Measurements from ENCODE around the gene ITPR1.

ITPR1 gene

DNA sequence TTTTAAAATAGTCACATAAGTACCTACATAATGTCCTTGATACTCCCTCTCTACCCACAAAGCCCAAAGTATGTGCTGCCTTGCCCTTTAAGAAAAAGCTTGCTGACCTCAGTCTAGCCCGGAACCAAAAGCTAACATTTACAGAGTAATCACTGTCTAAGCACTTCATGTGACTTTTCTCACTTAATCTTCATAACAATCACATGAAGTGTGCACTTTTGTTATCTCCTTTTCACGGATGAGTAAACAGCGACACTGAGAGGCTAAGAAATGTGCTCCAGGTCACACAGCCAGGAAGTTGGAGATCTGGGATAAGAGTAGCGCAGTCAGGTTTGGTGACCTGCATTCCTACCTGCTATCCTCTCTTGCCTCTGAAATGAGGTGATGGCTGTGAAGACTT is 194.0 kb downstream of the ITPR1 start:
- no peak for DNase-seq (ENCODE audit: low read depth)

DNA sequence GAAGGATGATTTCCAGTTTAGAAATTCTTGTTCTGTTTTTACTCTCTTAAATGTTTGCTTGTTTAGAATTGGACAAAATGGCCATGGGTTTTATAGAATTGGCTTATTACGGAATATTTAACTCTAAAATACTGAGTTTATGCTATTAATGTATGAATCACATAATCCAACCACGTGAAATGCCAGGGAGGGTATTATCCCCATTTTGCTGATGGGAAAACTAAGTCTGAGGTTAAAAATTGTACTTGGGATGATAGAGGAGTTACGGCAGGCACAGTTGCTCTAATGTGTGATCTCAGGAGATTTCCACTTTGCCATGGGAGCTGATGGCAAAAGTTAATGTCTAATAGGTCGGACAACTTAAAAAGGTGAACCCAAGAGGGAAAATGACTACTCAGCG is 194.4 kb downstream of the ITPR1 start:
- no peak for DNase-seq (ENCODE audit: low read depth)

- DNase-seq (ENCODE audit: low read depth), result no peak
Measured at GRCh38 chr3:4688411-4688810, 195.3 kb downstream of the ITPR1 start.

DNA sequence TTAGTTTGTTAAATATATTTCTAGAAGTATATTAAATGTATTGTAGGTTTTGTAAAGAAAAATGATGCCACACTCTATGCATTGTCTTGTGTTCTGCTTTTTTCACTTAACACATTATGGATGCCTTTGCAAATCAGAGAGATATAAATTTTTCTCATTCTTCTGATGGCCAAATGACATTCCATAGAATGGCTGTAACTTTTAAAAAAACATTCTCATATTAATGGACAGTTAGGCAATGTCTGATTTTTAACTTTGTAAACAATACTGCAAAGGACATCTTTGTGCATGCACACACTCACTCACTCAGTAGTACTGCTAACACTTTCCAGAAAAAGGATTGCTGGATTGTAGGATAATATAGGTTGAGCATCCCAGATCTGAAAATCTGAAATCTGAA is 195.9 kb downstream of the ITPR1 start:
- no peak for DNase-seq (ENCODE audit: low read depth)

- DNase-seq (ENCODE audit: low read depth), result no peak
Measured at GRCh38 chr3:4690277-4690676, 197.1 kb downstream of the ITPR1 start.

DNA sequence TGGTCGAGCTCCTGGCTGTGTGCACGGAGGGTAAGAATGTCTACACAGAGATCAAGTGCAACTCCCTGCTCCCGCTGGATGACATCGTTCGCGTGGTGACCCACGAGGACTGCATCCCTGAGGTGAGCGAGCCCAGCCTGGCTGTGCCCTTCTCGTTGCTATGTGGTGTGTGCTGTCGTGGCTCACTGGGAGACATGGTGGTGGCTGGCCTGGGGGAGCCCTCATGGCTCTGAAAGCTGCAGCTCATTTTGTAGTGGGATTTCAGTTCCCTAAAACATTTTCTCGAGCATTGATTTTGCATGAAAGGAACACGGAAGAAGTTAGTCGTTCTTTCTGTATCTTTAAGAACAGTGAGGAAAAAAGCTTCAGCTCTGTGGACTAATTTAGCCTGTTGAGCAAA is 200.5 kb downstream of the ITPR1 start:
- no peak for DNase-seq (ENCODE audit: low read depth)

- DNase-seq (ENCODE audit: low read depth), result no peak
Measured at GRCh38 chr3:4695846-4696245, 202.7 kb downstream of the ITPR1 start.

DNA sequence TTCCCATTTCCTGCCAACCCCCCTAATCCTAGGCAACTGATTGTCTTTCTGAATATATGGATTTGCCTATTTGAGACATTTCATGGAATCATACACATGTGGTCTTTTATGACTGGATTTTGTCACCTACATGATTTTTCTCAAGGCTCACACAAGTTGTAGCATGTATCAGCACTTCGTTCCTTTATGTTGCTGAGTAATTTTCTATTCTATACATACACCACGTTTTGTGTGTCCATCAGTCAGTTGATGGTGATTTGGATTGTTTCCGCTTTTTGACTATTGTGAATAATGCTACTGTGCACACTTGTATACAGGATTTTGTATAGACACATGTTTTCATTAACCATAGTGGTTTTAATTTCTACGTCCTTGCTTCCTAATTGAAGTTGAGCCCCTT is 203.1 kb downstream of the ITPR1 start:
- DNase-seq (ENCODE audit: low read depth), result no peak

DNA sequence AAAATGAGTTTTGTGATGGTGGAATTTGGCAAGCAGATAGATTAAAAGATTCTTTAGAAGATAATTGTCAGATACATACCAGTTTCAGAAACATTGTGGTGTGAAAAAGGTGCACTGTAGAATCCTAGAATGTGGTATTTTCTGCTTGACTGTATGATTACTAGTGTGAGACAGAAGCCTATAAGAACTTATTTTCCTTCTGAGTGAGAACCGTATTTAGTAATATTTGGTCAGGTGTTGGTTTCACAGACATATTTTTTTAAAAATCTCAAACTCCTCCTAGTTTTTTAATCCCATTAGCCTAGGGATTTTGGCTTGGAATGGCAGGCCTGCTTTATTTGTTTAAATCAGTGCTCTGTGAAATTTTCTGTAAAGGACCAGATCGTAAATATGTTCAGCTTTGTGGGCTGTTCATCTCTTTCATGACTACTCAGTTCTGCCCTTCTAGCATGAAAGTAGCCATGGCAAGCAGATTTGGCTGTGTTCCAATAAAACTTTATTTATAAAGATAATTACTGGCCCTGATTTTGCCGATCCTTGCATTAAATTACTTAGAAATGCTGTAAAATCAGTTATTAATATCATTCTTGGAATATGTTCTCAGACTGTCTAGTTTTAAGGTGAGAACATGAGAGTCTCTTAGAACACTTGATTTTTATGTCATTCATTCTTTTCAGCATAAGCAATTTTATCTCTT is 205.1 kb downstream of the ITPR1 start:
- DNase-seq (ENCODE audit: low read depth), result no peak

GRCh38 chr3:4703054-4703480 is 209.9 kb downstream of the ITPR1 start:
- DNase-seq (ENCODE audit: low read depth), result no peak

DNA sequence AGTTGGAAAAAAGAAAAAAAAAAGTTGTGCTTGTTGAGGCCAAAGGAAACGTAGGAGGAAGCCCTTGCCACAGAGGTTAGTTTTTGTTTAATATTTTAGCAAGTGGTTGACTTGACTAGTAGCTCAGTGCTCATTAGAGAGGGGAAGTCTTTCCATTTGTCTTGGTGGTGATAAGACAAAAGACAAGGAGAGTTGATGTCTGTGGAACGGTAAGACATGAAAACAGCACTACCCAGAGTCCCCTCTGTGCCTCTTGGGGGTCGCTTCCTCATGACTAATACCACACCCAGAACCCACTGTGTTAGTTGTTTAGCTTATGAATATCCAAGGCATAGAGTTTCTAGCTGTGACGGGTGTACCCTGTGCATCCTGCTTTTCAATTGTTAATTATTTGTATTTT is 211.4 kb downstream of the ITPR1 start:
- DNase-seq (ENCODE audit: low read depth), result no peak

DNA sequence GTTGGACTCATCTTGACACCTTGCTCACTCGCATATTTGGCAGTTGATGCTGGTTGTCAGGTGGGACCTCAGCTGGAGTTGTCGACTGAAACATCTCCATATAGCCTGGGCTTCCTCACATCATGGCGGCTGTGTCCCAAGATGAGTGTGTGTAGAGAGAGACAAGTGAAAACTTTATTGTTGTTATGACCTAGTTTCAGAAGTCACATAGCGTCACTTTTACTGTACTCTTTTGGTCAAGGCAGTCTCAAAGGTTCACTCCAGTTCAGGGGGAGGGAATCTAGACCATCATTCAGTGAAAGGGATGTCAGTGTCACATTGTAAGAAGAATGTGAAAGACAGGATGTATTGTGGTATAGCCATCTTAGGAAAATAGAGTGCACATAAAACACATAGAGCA is 214.2 kb downstream of the ITPR1 start:
- no peak for DNase-seq (ENCODE audit: low read depth)

GRCh38 chr3:4708230-4708629 is 215.1 kb downstream of the ITPR1 start:
- DNase-seq (ENCODE audit: low read depth), result no peak

GRCh38 chr3:4709341-4709740 is 216.2 kb downstream of the ITPR1 start:
- DNase-seq (ENCODE audit: low read depth), result no peak

- DNase-seq (ENCODE audit: low read depth), result no peak
Measured at GRCh38 chr3:4710191-4710590, 217.0 kb downstream of the ITPR1 start.

- DNase-seq (ENCODE audit: low read depth), result no peak
Measured at GRCh38 chr3:4711680-4711992, 218.5 kb downstream of the ITPR1 start.

DNA sequence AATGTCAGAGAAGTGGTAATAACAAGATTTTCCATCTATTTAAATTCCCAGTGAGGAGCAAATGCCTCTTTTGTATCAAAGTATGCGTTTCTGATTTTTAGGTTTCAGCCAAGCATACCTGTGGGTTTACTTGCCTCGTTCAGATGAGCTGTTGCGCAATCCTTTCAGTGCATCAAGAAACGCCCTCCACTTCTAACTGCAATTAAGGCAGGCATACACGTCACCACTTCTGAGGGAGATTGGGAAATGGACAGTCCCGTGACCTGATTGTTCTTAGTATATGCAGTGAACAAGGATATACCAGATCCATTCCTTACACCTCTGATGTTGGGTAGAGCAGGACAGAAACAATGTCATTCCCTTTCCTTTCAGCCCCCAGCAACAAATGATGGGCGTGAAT is 219.0 kb downstream of the ITPR1 start:
- DNase-seq (ENCODE audit: low read depth), result no peak

DNA sequence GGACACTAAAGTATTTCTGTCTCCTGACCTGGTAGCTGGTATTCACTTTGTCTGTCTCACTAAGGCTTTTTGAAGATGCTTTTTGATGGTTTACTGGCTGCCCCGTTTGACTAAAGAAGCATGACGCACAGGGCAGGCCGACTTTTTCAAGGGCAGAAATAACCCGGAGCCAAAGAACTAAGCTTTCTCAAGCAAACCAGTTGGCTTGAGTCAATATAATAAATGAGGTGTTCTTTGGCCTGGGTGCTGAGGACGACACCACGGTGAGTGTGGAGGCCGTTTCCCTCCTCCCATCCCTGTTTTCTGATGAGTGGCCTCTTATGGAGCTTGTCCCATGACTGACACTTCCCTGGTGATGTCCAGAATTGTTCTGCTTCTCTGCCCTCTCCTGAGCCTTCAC is 220.9 kb downstream of the ITPR1 start:
- DNase-seq (ENCODE audit: low read depth), result no peak

DNA sequence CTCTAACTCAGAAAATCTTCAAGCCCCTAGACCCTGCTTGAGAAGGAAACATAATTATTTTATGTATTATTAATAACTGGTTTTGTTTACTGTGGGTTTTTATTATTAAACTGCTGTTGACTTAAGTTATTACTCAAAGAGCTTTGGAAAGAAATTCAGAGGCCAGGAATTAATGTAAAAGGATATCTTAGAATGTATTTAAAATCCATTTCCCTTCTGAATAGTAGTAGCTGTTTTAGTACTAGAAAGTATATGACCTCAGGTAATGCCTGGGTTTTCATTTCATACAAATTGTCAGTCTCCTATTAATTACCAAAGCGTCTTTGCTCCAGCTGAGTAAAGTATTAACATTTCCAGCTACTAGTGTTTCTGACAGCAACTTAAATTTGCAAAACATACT is 223.1 kb downstream of the ITPR1 start:
- DNase-seq (ENCODE audit: low read depth), result no peak

GRCh38 chr3:4716706-4717362 is 223.7 kb downstream of the ITPR1 start:
- no peak for DNase-seq (ENCODE audit: low read depth)

- no peak for DNase-seq (ENCODE audit: low read depth)
Measured at GRCh38 chr3:4717363-4717740, 224.2 kb downstream of the ITPR1 start.

GRCh38 chr3:4718179-4718736 is 225.1 kb downstream of the ITPR1 start:
- DNase-seq (ENCODE audit: low read depth), result no peak

DNA sequence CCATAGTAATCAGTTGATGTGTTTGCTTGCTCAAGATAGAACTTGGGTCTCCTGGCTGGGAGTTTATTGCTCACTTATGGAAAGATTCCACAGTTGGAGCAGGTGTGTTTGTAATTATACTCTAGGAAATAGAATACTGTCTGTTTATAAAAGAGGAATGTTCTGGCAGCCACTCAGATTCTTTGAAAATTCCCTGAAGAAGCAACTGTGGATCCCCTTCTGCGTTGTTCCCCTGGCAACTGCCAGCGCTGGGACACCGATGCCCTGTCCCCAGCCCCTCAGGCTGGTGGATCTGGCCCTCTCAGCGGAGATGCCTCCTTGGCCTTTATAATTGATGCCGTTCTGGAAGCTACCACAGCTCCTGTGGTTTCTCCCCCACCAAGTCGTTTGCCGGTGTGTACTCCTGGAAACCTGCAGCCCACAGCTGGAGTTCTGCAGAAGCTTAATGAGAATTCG is 225.9 kb downstream of the ITPR1 start:
- DNase-seq (ENCODE audit: low read depth), result no peak

Data from stimulated activated CD8-positive, alpha-beta memory T cell treated with anti-CD3 and anti-CD28 coated beads, Interleukin-12 subunit alpha, Interleukin-12 subunit beta, amount 100 ng/mL, for 4 hours (primary cell).